Measurements from ENCODE around the gene ARHGAP20. TPM values are rescaled to one million over a fixed set of nuclear protein-coding genes. Genes with fewer than 3 reads are reported as not detected.

ARHGAP20 gene
- total RNA-seq, 4 donors from 2014 or later, result 0.51 to 2.3 (median 1.1) TPM

GRCh38 chr11:110735455-110736170, 23.4 kb upstream of the ARHGAP20 start:
- in situ Hi-C loops (cut with MboI; ENCODE audit: low sequenced_read_pairs in 4 of 4), result no loop called here
- no peak for TF ChIP-seq POLR2A (IDR thresholded peaks at IDR 0.05)
- TF ChIP-seq, protein P1, sequence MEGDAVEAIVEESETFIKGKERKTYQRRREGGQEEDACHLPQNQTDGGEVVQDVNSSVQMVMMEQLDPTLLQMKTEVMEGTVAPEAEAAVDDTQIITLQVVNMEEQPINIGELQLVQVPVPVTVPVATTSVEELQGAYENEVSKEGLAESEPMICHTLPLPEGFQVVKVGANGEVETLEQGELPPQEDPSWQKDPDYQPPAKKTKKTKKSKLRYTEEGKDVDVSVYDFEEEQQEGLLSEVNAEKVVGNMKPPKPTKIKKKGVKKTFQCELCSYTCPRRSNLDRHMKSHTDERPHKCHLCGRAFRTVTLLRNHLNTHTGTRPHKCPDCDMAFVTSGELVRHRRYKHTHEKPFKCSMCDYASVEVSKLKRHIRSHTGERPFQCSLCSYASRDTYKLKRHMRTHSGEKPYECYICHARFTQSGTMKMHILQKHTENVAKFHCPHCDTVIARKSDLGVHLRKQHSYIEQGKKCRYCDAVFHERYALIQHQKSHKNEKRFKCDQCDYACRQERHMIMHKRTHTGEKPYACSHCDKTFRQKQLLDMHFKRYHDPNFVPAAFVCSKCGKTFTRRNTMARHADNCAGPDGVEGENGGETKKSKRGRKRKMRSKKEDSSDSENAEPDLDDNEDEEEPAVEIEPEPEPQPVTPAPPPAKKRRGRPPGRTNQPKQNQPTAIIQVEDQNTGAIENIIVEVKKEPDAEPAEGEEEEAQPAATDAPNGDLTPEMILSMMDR (IDR thresholded peaks at IDR 0.05 in 4 of 5, conservative IDR thresholded peaks at IDR 0.05 in 1 of 5), result no peak

GRCh38 chr11:110734790-110735189, 22.6 kb upstream of the ARHGAP20 start:
- no peak for TF ChIP-seq POLR2A (IDR thresholded peaks at IDR 0.05)
- TF ChIP-seq, protein P1 (IDR thresholded peaks at IDR 0.05 in 4 of 5, conservative IDR thresholded peaks at IDR 0.05 in 1 of 5), result no peak
- H3K4me1 ChIP-seq, result no peaks in the 10 kb centered on the region
- ATAC-seq (no peak), DNase-seq (no peak)
- intact Hi-C loops (cut with DNase I; ENCODE audit: low total_unique reads), result no loop called here
- no peaks in the 10 kb centered on the region for H3K36me3 ChIP-seq
- no peak overlapping the region for H3K4me3 ChIP-seq
- no peaks in the 10 kb centered on the region for H3K9me3 ChIP-seq
- H3K27me3 ChIP-seq, result no peaks in the 10 kb centered on the region
- no peak overlapping the region for H3K27ac ChIP-seq
- in situ Hi-C loops (cut with MboI; ENCODE audit: low sequenced_read_pairs in 4 of 4), result no loop called here

More at GRCh38 chr11:110735455-110736170, 23.4 kb upstream of the ARHGAP20 start:
- no peak overlapping the region for H3K27ac ChIP-seq
- no peaks in the 10 kb centered on the region for H3K4me1 ChIP-seq
- intact Hi-C loops (cut with DNase I; ENCODE audit: low total_unique reads), result no loop called here
- DNase-seq (no peak), ATAC-seq (no peak)
- no peaks in the 10 kb centered on the region for H3K9me3 ChIP-seq
- no peak overlapping the region for H3K4me3 ChIP-seq
- H3K36me3 ChIP-seq, result no peaks in the 10 kb centered on the region
- H3K27me3 ChIP-seq, result no peaks in the 10 kb centered on the region

GRCh38 chr11:110730773-110731172, 18.5 kb upstream of the ARHGAP20 start:
- ATAC-seq, result no peak
- no peak for DNase-seq
- no peaks in the 10 kb centered on the region for H3K4me1 ChIP-seq
- TF ChIP-seq POLR2A (IDR thresholded peaks at IDR 0.05), result no peak
- TF ChIP-seq, protein P1 (IDR thresholded peaks at IDR 0.05 in 4 of 5, conservative IDR thresholded peaks at IDR 0.05 in 1 of 5), result no peak
- no peak overlapping the region for H3K4me3 ChIP-seq
- in situ Hi-C loops (cut with MboI; ENCODE audit: low sequenced_read_pairs in 4 of 4) (no loop called here), intact Hi-C loops (cut with DNase I; ENCODE audit: low total_unique reads) (no loop called here)
- no peaks in the 10 kb centered on the region for H3K27me3 ChIP-seq
- H3K36me3 ChIP-seq, result no peaks in the 10 kb centered on the region
- H3K27ac ChIP-seq, result no peak overlapping the region
- H3K9me3 ChIP-seq, result no peaks in the 10 kb centered on the region

DNA sequence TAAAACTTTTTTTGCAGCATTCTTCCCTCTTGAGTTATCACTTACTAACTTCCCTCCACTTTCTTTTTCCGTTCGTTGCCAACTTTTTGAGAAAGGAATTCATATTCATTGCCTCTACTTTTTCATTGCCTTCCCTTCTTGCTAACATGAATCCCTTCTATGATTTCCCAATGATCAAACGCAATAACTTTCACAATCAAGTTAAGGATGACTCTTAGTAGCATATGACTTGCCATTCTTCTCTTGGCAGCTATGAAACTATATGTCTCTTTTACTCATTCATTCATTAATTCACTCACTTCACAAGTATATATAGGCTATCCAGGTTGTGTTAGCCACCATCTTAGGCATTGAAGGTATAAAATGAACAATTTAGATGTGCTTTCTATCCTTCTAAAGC, 16.6 kb upstream of the ARHGAP20 start:
- intact Hi-C loops (cut with DNase I; ENCODE audit: low total_unique reads) (no loop called here), in situ Hi-C loops (cut with MboI; ENCODE audit: low sequenced_read_pairs in 4 of 4) (no loop called here)
- H3K36me3 ChIP-seq, result no peaks in the 10 kb centered on the region
- no peak overlapping the region for H3K4me3 ChIP-seq
- TF ChIP-seq, protein P1 (IDR thresholded peaks at IDR 0.05 in 4 of 5, conservative IDR thresholded peaks at IDR 0.05 in 1 of 5), result no peak
- no peak for TF ChIP-seq POLR2A (IDR thresholded peaks at IDR 0.05)
- ATAC-seq (no peak), DNase-seq (no peak)
- H3K27ac ChIP-seq, result no peak overlapping the region
- H3K27me3 ChIP-seq, result no peaks in the 10 kb centered on the region
- H3K4me1 ChIP-seq, result no peaks in the 10 kb centered on the region
- H3K9me3 ChIP-seq, result no peaks in the 10 kb centered on the region

DNA sequence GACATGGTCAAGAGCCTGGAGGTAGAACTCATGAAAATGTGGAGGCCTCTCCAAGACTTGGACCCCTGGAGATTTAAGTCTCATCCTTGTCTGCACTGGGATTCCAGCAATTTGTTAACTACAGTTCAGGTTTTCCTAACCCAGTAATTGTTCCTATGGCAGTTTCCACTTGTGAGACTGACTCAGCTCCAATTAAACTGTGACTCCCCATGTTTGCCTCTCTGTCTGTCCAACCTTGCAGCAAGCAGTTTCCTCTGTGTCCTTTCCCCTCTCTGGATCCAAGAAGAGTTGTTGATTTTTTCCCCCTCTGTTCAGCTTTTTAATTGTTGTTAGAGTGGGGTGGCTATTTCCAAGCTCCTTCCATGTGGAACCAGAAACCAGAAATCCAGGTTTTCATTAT, 16.2 kb upstream of the ARHGAP20 start:
- no peaks in the 10 kb centered on the region for H3K36me3 ChIP-seq
- in situ Hi-C loops (cut with MboI; ENCODE audit: low sequenced_read_pairs in 4 of 4), result no loop called here
- H3K9me3 ChIP-seq, result no peaks in the 10 kb centered on the region
- intact Hi-C loops (cut with DNase I; ENCODE audit: low total_unique reads), result no loop called here
- H3K27me3 ChIP-seq, result no peaks in the 10 kb centered on the region
- DNase-seq (no peak), ATAC-seq (no peak)
- no peak overlapping the region for H3K27ac ChIP-seq
- TF ChIP-seq, protein P1 (IDR thresholded peaks at IDR 0.05 in 4 of 5, conservative IDR thresholded peaks at IDR 0.05 in 1 of 5), result no peak
- no peak for TF ChIP-seq POLR2A (IDR thresholded peaks at IDR 0.05)
- H3K4me3 ChIP-seq, result no peak overlapping the region
- no peaks in the 10 kb centered on the region for H3K4me1 ChIP-seq
